Adrenal gland (tissue), 5 donors: ENCODE measurements around the gene KCNAB2.

Experiments
- CTCF ChIP-seq, 6 experiments: fragments of 450-650 bp in 4 of 6; fragments of 200-600 bp in 2 of 6; sonication (generic) in 1 of 6; IDR thresholded peaks; 1 replicate in 5 of 6; 2 replicates in 1 of 6; pipeline versions ENCODE4 v1.5.1 to v1.8.0; 2016 to 2021; ENCODE audit warnings: antibody characterized with exemption in 6 of 6, mild to moderate bottlenecking in 2 of 6, moderate library complexity in 1 of 6
- POLR2A ChIP-seq, 2 donors: fragments of 450-650 bp; IDR thresholded peaks; one replicate each; pipeline ENCODE4 v1.6.1; 2017; ENCODE audit warnings: antibody characterized with exemption in 2 of 2, mild to moderate bottlenecking in 2 of 2, moderate library complexity in 1 of 2
- donor health status: DM: no; HTN: no; CAD: no.

GRCh38 chr1:5999711-6000443 is 45.8 kb upstream of the KCNAB2 start:
- TF ChIP-seq CTCF (IDR thresholded peaks at IDR 0.05) (no peak), POLR2A (IDR thresholded peaks at IDR 0.05) (no peak)
